ENCODE results near the gene ATP11A. TPM values are rescaled to one million over a fixed set of nuclear protein-coding genes. Genes with fewer than 3 reads are reported as not detected.

The ATP11A gene
- total RNA-seq, 1 donor from 2014 or later = 75.6 TPM

- ATAC-seq = no peak
- intact Hi-C loops (cut with DNase I) = no loop called here
- no peak for DNase-seq (ENCODE audit: low spot score)
These were observed 206.0 kb downstream of the ATP11A start for GRCh38 chr13:112895521-112896465.

- intact Hi-C loops (cut with DNase I) = no loop called here
- ATAC-seq (no peak), DNase-seq (ENCODE audit: low spot score) (no peak)
These were observed 207.1 kb downstream of the ATP11A start for GRCh38 chr13:112896736-112897602.

- DNase-seq (ENCODE audit: low spot score) = no peak
- ATAC-seq = no peak
- intact Hi-C loops (cut with DNase I) = no loop called here
These were observed 207.7 kb downstream of the ATP11A start for GRCh38 chr13:112897603-112897955.

GRCh38 chr13:112897956-112898620 lies 208.2 kb downstream of the ATP11A start:
- no peak for DNase-seq (ENCODE audit: low spot score)
- intact Hi-C loops (cut with DNase I) = no loop called here
- ATAC-seq = no peak

DNA sequence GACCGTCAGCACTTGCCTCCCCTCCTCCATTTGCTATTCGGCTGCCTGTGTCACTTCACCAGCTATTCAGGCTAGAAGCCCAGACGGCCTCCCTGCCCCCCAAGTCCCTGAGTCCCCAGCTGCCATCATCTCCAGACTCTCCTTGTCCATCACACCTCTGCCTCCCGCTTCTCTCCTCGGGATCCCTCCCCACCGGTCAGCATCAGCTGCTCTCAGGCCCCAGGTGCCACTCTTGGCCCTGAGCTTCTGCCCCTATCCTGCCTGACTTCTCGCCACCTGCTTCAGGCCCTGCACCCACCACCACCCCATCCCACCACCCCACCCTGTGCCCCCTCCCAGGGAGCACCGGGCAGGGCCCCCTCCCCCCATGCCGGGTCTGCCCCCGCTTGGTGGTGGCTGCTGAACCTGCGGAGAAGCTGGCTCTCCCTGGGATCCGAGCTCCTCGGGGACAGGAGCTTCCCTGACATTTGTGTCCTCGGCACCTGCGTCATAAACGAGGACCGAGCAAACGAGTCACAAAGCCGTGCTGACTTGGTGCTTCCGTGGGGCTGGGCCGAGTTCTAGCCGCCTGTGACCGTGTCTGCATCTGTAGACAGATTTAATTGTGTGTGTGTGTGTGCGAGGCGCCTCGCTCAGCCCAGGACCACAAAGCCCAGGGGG lies 208.9 kb downstream of the ATP11A start:
- intact Hi-C loops (cut with DNase I) = no loop called here

DNA sequence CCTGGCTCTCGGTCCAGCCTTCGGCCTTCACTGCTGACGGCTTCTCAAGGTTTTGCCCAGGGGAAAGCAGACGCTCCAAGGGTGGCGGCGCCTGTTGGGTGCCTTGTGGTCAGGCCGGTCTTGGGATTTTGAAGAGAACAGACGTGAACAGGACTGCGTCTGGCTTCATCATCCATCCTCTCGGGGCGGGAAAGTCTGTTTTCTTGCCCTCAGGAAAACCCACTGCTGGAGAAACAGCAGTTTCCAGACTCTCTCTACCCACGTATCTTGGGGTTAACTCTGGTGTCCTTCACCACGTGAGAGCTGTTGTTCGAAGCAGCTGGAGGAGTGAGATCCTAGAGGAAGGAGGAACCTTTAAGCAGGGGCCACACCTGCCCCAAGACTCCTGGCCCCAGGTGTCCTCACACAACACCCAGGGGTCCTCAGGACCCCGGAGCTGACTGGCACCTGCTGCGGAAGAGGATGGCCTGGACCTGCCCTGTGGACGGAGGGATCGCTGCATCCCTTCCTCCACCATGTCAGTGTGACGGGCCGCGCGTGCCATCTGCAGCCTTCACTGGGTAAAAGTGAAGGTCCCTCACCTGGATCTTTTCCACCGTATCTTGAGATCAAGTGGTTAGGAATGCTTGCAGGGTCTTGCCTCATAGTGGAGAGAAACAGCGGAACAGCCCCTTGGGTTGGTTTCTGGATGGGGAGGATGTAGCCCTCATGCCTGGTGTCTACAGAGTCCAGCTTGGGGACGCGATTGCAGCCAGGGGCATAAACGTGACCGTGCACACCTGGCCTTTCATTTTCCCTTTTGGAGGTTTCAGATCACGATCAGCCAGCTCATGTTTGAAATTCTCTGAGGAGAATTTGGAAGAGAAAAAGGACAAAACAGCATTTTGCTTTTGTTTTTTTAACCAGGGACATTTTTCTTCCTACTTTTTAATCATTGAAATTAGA lies 209.7 kb downstream of the ATP11A start:
- DNase-seq (ENCODE audit: low spot score) (peak; percentile 51), ATAC-seq (no peak)
- intact Hi-C loops (cut with DNase I) = no loop called here

More for the DNA sequence above, 208.9 kb downstream of the ATP11A start:
- DNase-seq (ENCODE audit: low spot score) = no peak
- ATAC-seq = no peak

DNA sequence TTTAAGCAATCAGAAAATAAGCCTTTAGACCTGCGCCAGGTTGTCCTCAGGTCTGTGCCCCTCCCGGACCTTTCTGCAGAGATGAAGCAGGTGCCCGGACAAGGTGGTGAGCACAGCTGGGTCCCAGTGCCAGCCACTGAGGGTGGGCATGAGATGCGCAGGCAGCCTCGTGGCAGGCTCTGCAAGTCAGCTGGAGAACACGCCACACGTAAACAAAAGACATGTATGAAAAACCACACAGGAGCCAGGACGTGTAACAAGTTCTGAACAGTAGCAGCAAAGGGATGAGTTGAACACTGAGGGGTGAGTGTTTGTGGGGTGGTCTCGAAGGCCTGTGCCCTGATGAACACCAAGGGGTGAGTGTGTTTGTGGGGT lies 210.4 kb downstream of the ATP11A start:
- peak; percentile 39 for DNase-seq (ENCODE audit: low spot score)
- intact Hi-C loops (cut with DNase I) = no loop called here

DNA sequence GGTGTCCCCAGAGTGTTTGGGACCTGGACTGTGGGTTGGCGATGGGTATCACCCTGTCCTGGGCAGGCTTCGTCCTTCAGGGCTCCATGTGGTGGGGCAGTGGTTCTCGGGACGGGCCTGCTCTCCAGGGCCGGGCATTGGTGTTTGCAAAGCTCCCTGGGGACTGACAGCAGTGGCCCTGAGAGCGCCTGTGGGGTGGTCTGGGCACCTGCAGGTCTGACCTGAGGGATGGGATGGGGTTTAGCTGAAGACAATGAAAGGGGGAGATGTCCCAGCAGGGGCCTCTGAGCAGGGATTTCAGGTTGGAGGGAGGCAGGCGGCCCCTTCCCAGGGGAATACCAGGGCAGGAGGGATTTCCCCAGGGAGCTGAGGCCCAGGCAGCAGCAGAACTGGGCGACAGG lies 210.9 kb downstream of the ATP11A start:
- no peak for ATAC-seq
- intact Hi-C loops (cut with DNase I) = no loop called here
- DNase-seq (ENCODE audit: low spot score) = peak; percentile 42

More for the DNA sequence above, 210.4 kb downstream of the ATP11A start:
- no peak for ATAC-seq

- no peak for ATAC-seq
- intact Hi-C loops (cut with DNase I) = no loop called here
These were observed 212.3 kb downstream of the ATP11A start for GRCh38 chr13:112902101-112902651.

GRCh38 chr13:112902669-112903068 lies 212.8 kb downstream of the ATP11A start:
- ATAC-seq (no peak), DNase-seq (ENCODE audit: low spot score) (peak; percentile 22)
- intact Hi-C loops (cut with DNase I) = no loop called here

More at GRCh38 chr13:112902101-112902651, 212.3 kb downstream of the ATP11A start:
- peak; percentile 17 for DNase-seq (ENCODE audit: low spot score)

DNA sequence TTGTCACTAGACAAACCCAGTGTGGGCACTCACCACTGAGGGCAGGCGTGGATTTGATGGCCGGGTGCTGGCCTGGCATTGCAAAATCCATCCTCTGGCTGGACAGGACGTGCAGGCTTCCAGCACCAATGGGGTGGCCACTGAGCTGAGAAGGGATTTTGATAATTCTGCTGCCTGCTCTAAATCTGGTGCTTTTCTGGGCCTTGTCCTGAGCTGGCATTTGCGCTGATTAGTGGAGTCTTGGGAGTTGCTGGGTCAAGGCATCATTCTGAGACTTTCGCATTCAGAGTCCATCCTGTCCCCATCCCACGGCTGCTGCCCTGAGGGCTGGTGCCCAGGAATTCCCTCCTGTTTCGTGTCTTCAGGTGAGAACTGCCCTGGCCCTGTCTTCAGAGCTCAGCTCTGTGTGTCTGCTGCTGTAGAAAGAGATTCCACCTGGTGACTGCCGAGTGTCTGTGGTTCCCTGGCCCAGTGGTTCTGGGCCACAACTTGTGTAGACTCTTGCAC lies 213.3 kb downstream of the ATP11A start:
- intact Hi-C loops (cut with DNase I) = no loop called here
- peak; percentile 19 for DNase-seq (ENCODE audit: low spot score)
- no peak for ATAC-seq

- intact Hi-C loops (cut with DNase I) = no loop called here
- ATAC-seq = no peak
- peak; percentile 47 for DNase-seq (ENCODE audit: low spot score)
These were observed 213.9 kb downstream of the ATP11A start for GRCh38 chr13:112903606-112904195.

DNA sequence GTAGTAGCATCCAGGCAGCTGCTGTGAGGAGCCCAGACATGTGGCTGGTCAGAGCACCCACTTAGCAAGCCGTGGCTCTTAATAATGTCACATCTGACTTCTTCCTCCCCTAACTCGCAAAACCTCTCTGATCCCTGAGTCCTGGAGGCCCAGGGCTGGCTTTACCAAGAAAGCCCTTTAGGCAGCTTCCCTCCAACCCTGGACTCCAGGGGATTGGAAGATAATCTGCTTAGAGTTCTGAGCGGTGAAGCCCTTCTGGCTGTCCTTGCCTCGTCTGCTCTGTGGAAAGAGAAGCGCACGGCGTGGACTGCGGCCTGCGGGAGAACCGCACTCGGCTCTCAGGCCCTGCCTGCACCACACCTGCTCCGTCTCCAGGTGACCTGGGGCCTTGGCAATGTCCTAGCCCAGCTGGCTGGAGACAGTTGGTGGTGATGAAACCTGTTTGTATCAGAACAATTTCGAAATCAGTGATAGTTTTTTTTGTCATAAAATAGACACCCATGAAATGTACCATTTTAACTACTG lies 214.7 kb downstream of the ATP11A start:
- DNase-seq (ENCODE audit: low spot score) (peak; percentile 40), ATAC-seq (no peak)
- intact Hi-C loops (cut with DNase I) = no loop called here

GRCh38 chr13:112905086-112905485 lies 215.2 kb downstream of the ATP11A start:
- DNase-seq (ENCODE audit: low spot score) = no peak
- intact Hi-C loops (cut with DNase I) = no loop called here
- ATAC-seq = no peak

DNA sequence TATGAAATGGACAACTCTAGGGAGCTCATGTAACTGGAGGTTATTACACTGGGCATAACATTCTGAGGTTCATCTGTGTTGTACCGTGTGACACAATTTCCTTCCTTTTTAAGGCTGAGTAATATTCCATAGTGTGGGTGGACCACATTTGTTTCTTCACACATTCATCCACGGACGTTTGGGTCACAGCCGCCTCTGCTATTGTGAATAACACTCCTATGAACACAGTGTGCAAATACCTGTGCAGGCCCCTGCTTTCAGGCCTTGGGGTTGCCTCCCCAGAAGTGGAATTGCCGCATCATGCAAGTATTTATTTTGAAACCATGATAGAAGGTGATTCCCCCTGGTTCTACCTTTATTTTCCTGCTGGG lies 215.8 kb downstream of the ATP11A start:
- intact Hi-C loops (cut with DNase I) = no loop called here
- no peak for ATAC-seq
- DNase-seq (ENCODE audit: low spot score) = no peak

DNA sequence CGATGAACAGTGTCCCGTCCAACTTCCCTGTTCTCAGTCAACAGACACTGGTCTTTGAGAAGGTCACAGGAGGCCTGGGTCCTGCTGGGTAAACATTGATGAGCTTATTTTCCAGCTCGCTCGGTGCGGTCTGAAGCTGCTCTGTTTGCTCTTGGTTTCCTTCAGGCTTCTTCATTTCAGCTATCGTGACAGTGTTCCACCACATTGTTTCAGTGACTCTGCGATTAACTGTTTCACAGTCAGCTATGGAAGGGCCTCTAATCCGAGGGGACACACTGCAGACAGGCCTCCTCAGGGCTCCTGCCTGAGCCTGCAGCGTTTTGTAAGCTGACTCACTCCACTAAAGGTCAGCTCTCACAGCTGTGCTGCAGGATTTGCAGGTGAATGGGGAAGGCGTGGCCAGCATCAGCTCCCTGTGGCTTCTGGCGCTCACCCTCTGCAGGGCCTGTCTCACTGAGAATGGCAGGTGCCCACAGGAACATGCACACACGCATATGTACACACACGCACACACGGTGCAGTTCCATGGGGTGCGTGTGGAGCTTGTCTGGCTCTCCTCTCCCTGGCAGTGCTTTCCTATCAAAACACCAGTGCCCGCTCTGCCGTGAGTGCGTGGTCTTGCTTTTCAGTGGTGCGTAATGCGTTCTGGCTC lies 216.3 kb downstream of the ATP11A start:
- ATAC-seq (no peak), DNase-seq (ENCODE audit: low spot score) (peak; percentile 41)
- intact Hi-C loops (cut with DNase I) = no loop called here
